ENCODE measurements around the gene CNTNAP2.

GRCh38 chr7:147992698-147993097, 1876.1 kb downstream of the CNTNAP2 start:
- TF ChIP-seq CTCF (conservative IDR thresholded peaks at IDR 0.05) (no peak), ZFX (IDR thresholded peaks at IDR 0.05) (no peak)

Measured in C4-2B (cell line).